ENCODE data around the gene CLDN2.

GRCh38 chrX:106964290-106964689 lies 44.1 kb downstream of the CLDN2 start:
- TF ChIP-seq CTCF (IDR thresholded peaks at IDR 0.05; ENCODE audit: low read depth, low read length) (no peak), EZH2phosphoT487 (IDR thresholded peaks at IDR 0.05; ENCODE audit: low read depth) (no peak)
